KOPT-K1 (cell line): Measurements from ENCODE around the gene CLK4.
A peak's percentile ranks its signal among the peaks of the same experiment; 100 is the strongest.

ENCODE experiments used
- H3K27ac ChIP-seq: fragments of 200-600 bp; sonication (generic); 2 replicates; pipeline ENCODE4 v1.5.1; 2016; ENCODE audit warnings: antibody characterized with exemption, mild to moderate bottlenecking, low read depth, low read length; ENCODE audit not compliant: poor library complexity, severe bottlenecking
- H3K36me3 ChIP-seq: fragments of 200-600 bp; sonication (generic); 2 replicates; pipeline ENCODE4 v1.5.1; 2017; ENCODE audit warnings: antibody characterized with exemption, mild to moderate bottlenecking, low read length, moderate library complexity; ENCODE audit not compliant: insufficient read depth
- H3K9me3 ChIP-seq: fragments of 200-600 bp; sonication (generic); 2 replicates; pipeline ENCODE4 v1.5.1; 2017; ENCODE audit warnings: antibody characterized with exemption, low read length, mild to moderate bottlenecking; ENCODE audit not compliant: insufficient read depth, poor library complexity, severe bottlenecking

Gene CLK4

DNA sequence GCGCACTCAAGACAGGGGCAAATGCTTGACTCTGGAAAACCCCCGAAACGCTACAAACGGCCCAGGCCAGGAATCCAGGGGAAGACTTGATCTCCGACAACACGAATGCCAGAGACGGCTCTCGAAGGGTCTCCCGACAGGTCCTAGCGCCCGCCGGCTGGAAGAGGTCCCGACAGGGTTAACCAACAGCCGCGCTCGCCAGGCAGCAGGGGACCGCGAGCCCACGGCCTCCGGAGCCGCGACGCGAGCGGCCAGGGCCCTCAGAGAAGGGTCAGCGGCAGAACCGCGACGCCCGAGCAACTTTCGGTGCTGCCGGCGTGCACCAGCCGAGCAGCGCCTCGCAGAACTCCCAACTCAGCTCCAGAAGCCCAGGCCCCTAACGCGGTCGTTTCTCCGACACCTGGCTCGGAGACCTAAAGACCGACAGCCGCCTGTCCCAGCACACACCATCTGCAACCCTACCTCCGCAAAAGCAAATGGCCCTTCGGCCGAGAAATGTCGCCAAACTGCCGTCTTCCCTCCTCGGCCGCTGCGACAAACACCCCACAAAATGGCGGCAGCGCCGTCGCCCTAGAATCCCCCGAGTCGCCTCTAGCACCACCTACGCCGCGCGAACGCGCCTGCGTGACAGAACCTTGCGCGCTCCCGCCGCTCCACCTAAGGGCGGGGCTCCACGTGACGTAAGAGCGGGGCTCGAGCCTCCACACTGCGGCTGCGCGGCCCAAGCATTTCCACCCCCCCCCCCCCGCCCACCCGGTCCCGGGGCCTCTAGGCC is at the start of gene CLK4:
CLK4 (minus strand) TSS at position 567 of the 775 bp plus-strand sequence. CDS start 3,634 bp downstream, outside the sequence.
- peaks cover 16% of the 10 kb centered on the region for H3K36me3 ChIP-seq
- H3K27ac ChIP-seq = peak within 1 kb of the TSS; percentile 96
- H3K9me3 ChIP-seq = no peaks in the 10 kb centered on the region

GRCh38 chr5:178675922-178676321 is 49.1 kb upstream of the CLK4 start:
- Histone ChIP-seq H3K27ac (no peak overlapping the region), H3K9me3 (no peaks in the 10 kb centered on the region), H3K36me3 (no peaks in the 10 kb centered on the region)

DNA sequence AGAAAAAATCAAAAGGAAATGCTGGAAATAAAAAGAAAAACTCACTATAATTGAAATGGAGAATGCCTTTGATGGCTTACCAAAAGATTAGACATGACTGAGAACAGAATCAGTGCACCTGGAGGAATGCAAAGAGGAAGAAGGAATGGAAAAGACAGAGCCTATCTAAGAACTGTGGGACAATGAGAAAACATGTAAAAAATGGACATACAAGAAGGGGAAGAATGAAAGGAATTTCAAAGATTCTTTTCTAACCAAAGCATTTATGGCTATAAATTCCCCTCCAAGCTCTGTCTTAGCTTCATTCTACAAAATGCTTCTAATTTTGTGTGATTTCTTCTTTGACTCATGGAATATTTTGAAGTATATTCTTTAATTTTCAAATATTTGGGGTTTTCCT is 47.5 kb upstream of the CLK4 start:
- Histone ChIP-seq H3K9me3 (no peaks in the 10 kb centered on the region), H3K27ac (no peak overlapping the region), H3K36me3 (no peaks in the 10 kb centered on the region)

GRCh38 chr5:178673801-178674295 is 47.0 kb upstream of the CLK4 start:
- H3K27ac ChIP-seq = no peak overlapping the region
- no peaks in the 10 kb centered on the region for H3K36me3 ChIP-seq
- H3K9me3 ChIP-seq = no peaks in the 10 kb centered on the region

- no peak overlapping the region for H3K27ac ChIP-seq
- no peaks in the 10 kb centered on the region for H3K9me3 ChIP-seq
- no peaks in the 10 kb centered on the region for H3K36me3 ChIP-seq
These were observed 45.8 kb upstream of the CLK4 start for GRCh38 chr5:178672630-178673029.

DNA sequence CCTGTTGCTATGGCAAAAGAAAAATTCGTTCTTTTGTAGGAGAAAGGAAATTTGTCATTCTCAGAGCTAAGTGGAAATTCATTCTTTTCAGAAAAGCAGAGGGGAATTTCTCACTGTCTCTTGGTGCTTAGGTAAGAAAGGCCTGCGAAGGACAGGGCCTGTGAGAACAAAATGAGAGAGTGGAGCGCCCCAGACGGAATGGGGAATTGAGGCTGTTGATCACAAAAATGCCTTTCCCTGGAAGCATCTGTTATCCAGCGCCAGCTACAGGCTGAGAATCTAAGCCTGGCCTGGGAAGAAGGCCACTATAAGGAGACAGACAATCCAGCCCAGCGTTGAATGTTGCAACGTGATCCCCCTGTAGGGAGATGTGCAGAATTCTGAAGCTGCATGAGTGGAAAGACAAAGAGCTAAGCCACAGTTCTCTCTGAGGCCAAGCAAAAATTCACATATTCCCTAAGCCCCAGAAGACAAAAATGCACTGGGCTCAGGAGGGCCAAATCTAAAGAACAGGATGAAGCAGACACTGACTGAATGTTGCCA is 44.8 kb upstream of the CLK4 start:
- no peaks in the 10 kb centered on the region for H3K36me3 ChIP-seq
- no peak overlapping the region for H3K27ac ChIP-seq
- no peaks in the 10 kb centered on the region for H3K9me3 ChIP-seq

GRCh38 chr5:178670351-178670885 is 43.6 kb upstream of the CLK4 start:
- no peaks in the 10 kb centered on the region for H3K36me3 ChIP-seq
- H3K27ac ChIP-seq = no peak overlapping the region
- H3K9me3 ChIP-seq = no peaks in the 10 kb centered on the region

GRCh38 chr5:178668579-178668978 is 41.7 kb upstream of the CLK4 start:
- Histone ChIP-seq H3K36me3 (no peaks in the 10 kb centered on the region), H3K9me3 (peaks cover 9% of the 10 kb centered on the region), H3K27ac (no peak overlapping the region)

- no peaks in the 10 kb centered on the region for H3K36me3 ChIP-seq
- H3K9me3 ChIP-seq = peaks cover 18% of the 10 kb centered on the region
- H3K27ac ChIP-seq = no peak overlapping the region
These were observed 40.8 kb upstream of the CLK4 start for GRCh38 chr5:178667688-178668087.

GRCh38 chr5:178667101-178667500 is 40.3 kb upstream of the CLK4 start:
- H3K36me3 ChIP-seq = no peaks in the 10 kb centered on the region

DNA sequence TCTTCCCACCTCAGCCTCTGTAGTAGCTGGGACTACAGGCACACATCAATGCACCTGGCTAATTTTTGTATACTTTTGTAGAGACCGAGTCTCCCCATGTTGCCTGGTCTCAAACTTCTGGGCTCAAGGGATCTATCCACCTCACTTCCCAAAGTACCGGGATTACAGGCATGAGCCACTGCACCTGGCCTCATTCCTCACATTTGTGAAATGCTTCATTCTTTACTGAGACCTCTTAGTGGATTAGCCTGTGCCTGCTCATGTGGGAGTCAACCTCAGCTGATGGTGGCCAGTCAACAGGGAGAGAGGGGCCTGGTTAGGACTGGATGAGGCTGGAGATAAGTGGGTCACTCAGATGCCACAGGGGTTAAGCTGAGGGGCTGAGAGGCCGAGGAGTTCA is 37.3 kb upstream of the CLK4 start:
- Histone ChIP-seq H3K27ac (no peak overlapping the region), H3K36me3 (no peaks in the 10 kb centered on the region), H3K9me3 (peaks cover 25% of the 10 kb centered on the region)

More at GRCh38 chr5:178667101-178667500, 40.3 kb upstream of the CLK4 start:
- no peak overlapping the region for H3K27ac ChIP-seq
- peaks cover 22% of the 10 kb centered on the region for H3K9me3 ChIP-seq

DNA sequence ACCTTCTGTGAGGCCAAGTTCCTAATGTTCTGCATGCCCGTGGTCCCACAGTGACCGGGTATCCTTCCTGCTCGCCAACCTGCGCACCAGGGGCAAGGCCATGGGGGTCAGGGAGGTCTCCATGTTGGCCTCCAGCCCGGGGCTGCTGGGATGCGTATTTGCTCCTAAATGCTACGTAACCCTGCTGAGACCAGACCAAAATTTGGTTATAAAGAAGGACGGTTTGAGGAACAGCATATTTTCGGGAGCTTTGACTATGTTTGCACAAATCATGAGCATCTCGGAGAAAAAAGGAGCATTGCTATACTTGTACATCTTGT is 35.7 kb upstream of the CLK4 start:
- no peak overlapping the region for H3K27ac ChIP-seq
- H3K36me3 ChIP-seq = no peaks in the 10 kb centered on the region
- H3K9me3 ChIP-seq = peaks cover 25% of the 10 kb centered on the region

- H3K27ac ChIP-seq = no peak overlapping the region
- H3K36me3 ChIP-seq = no peaks in the 10 kb centered on the region
- peaks cover 25% of the 10 kb centered on the region for H3K9me3 ChIP-seq
These were observed 35.1 kb upstream of the CLK4 start for GRCh38 chr5:178661836-178662540.

DNA sequence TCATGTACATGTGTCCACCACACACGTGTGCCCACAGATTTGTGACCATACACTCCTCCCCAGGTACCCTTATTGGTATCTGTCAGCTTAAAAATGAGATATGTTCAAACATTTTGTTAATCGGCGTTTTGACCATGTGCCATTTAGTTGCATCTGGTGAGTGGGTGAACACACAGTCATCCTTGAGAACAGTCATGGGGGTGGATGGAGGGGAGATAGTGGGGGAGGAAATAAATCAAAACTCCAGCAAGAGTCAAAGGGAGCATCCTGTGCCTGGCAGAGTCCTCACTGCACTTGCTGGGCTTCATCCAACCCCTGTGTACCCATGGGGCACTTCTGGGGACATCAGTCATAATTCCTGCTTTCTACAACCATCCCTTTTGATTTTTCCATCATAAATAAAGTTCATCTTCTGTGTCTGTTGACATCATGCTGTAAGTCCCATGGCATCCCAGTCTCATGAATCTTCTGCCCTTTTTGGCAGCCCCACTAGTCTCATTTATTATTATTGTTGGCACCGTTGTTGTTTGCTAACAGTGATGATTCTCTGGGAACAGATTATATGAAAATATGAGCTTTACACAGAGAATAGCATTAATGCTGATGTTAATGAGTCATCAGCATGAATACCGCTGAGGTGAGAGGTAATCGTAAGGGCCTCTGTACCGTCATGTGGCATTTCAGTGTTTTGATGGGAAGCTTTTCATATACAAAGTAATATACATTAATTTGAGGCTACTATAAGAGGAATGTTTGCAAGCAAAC is 24.4 kb upstream of the CLK4 start:
- H3K27ac ChIP-seq = no peak overlapping the region
- no peaks in the 10 kb centered on the region for H3K36me3 ChIP-seq
- peaks cover 9% of the 10 kb centered on the region for H3K9me3 ChIP-seq

DNA sequence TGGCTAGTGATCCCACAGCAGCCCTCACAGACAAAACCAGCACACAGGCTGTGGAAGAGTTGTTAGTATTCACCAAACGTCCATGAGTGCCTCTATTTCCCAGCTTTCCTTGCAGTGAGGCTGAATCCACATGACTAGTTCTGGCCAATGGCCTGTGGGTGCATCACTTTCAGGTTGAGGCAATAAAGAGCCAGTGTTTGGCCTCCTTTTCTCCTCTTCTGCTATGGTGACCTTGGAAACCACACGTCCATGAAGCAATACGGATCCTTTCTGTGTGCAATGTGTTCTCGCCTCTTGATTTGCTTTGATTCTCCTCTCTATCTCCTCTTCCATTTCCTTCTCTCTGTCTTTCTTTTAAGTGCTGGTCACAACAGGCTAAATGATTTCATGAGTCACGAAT is 23.4 kb upstream of the CLK4 start:
- no peak overlapping the region for H3K27ac ChIP-seq

More for the DNA sequence above, 23.4 kb upstream of the CLK4 start:
- Histone ChIP-seq H3K36me3 (no peaks in the 10 kb centered on the region), H3K9me3 (peaks cover 9% of the 10 kb centered on the region)
